Mesenteric fat pad (tissue), 1 donor: ENCODE data around the gene WDR82. TPM values are rescaled to one million over a fixed set of nuclear protein-coding genes. Genes with fewer than 3 reads are reported as not detected.

Experiments
- DNase-seq: peaks from one replicate; pipeline ENCODE4 v3.0.0-alpha.2; 2020; ENCODE audit warnings: low spot score
- total RNA-seq: library from RNA; stranded (reverse); fragmentation: NEBNext Ultra II Directional; extraction: Animal tissue kit (Norgen Biotek cat#: 25700); gene quantifications from one replicate; pipeline ENCODE4 v1.2.1, GENCODE V29; 2021
- donor health status: DM: yes; HTN: yes; CAD: no.

The WDR82 gene
- total RNA-seq, 1 donor from 2014 or later, result 52.7 TPM

DNA sequence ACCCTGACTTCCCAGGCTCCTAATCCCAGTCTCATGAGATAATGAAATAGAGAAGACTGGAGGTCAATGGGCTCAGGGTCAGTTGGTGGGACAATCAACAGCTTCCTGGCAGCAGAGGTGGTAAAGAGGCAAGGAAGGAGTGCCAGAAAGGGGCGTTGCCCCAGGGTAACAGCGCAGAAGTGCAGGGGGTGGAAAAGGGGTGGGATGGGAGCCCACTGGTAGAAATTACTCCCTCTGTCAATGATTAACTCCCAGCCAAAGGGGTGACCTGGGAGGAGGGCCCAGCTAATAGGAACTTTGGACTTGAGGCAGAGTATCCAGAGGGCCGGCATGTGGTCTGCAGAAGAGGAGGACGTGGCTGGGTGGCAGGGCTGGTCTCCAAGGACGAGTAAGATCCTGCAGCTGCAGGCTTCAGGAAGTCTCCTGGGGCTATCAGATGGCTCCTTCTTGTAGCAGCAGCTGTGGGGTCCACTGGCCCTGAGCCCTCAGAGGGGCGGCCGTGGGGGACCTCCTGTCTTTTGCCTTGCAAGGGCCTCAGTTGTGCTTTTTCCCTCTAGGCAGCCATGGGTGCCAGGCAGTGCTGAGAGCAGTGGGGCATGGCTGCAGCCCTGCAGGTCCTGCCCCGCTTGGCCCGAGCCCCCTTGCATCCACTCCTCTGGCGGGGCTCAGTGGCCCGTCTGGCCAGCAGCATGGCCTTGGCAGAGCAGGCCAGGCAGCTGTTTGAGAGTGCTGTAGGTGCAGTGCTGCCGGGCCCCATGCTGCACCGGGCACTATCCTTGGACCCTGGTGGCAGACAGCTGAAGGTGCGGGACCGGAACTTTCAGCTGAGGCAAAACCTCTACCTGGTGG is 11.5 kb upstream of the WDR82 start:
- peak; percentile 89 for DNase-seq

DNA sequence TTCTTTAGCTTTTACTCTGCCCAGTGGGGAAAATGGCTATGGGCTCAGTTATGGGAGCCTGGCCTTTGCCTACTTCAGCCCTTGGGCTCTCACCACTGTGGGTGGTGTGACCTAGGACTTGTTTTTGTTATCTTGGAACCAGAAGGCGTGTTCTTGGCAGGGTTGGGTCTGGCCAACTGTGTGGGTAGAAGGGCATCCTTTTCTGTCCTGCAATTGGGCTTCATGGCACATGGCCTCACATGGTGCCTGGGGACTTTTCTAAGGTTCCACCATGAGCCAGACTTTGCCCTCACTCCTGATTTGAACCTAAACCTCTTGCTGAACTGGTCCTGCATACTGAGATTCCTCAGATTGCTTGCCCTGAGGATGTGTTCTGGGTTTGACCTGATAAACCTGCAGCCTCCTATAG is 10.9 kb upstream of the WDR82 start:
- peak; percentile 60 for DNase-seq

- no peak for DNase-seq
These were observed 10.2 kb upstream of the WDR82 start for GRCh38 chr3:52288674-52289073.

- peak; percentile 59 for DNase-seq
These were observed 8.3 kb upstream of the WDR82 start for GRCh38 chr3:52286777-52287110.

GRCh38 chr3:52284051-52284450 is 5.6 kb upstream of the WDR82 start:
- DNase-seq, result peak; percentile 59

GRCh38 chr3:52283306-52283705 is 4.9 kb upstream of the WDR82 start:
- no peak for DNase-seq

GRCh38 chr3:52281981-52282801 is 3.7 kb upstream of the WDR82 start:
- no peak for DNase-seq

DNA sequence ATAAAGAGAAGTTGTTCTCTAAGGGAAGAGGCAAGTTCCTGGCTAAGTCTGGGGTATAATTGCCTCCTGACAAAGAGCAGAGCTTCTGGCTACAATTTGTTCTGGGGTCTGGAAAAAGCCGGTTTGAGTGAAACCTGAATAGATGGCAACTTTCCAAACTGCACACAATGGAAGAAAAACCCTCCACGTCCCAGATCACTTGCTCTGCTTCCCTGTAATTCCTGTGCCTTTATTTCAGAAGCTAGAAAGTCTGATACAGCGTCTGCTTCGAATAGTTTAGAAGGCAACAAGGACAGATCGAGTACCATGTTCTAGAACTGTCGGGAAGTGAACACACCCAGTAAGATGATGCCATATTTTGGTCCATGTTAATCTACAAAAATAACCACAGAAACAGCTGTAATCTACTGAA is 1.6 kb upstream of the WDR82 start:
- no peak for DNase-seq

GRCh38 chr3:52279596-52279995 is 1.1 kb upstream of the WDR82 start:
- no peak for DNase-seq

- DNase-seq, result no peak
These were observed 408 bp downstream of the WDR82 start for GRCh38 chr3:52277972-52278509.

- DNase-seq, result peak; percentile 95
These were observed 1.1 kb downstream of the WDR82 start for GRCh38 chr3:52277071-52277964.

- peak; percentile 57 for DNase-seq
These were observed 3.7 kb downstream of the WDR82 start for GRCh38 chr3:52274781-52275180.

DNA sequence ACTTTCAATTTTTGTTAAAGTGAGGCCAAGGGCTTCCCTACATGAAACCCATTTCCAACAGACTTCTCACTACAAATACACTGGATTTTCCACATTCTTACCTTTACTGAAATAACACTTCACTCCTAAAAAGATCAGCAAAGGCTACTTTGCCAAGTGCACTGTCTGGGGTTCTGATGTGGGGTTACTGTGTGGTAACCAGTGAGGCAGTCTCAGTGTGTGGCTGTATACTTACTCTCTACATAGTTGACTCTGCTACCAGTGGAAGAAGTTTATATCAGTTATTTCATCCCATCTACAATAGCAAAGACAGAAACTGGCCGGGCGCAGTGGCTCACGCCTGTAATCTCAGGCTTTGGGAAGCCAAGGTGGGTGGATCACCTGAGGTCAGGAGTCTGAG is 5.6 kb downstream of the WDR82 start:
- no peak for DNase-seq

GRCh38 chr3:52272172-52272571 is 6.3 kb downstream of the WDR82 start:
- peak; percentile 41 for DNase-seq

GRCh38 chr3:52270252-52270754 is 8.1 kb downstream of the WDR82 start:
- no peak for DNase-seq

GRCh38 chr3:52269776-52270175 is 8.7 kb downstream of the WDR82 start:
- no peak for DNase-seq

- DNase-seq, result no peak
These were observed 10.4 kb downstream of the WDR82 start for GRCh38 chr3:52268036-52268435.

- DNase-seq, result no peak
These were observed 13.1 kb downstream of the WDR82 start for GRCh38 chr3:52265387-52265786.

GRCh38 chr3:52262447-52262846 is 16.0 kb downstream of the WDR82 start:
- DNase-seq, result no peak

GRCh38 chr3:52259448-52259847 is 19.0 kb downstream of the WDR82 start:
- DNase-seq, result no peak

GRCh38 chr3:52259035-52259434 is 19.4 kb downstream of the WDR82 start:
- DNase-seq, result no peak
